ENCODE results near the gene MLLT10.

MLLT10 gene

GRCh38 chr10:21638681-21639080 lies 104.6 kb downstream of the MLLT10 start:
- no peak for DNase-seq (ENCODE audit: low read depth)

- no peak for DNase-seq (ENCODE audit: low read depth)
These were observed 114.0 kb downstream of the MLLT10 start for GRCh38 chr10:21648040-21648439.

- no peak for DNase-seq (ENCODE audit: low read depth)
These were observed 115.4 kb downstream of the MLLT10 start for GRCh38 chr10:21649454-21649872.

GRCh38 chr10:21650353-21650752 lies 116.3 kb downstream of the MLLT10 start:
- DNase-seq (ENCODE audit: low read depth), result no peak

GRCh38 chr10:21655236-21655635 lies 121.2 kb downstream of the MLLT10 start:
- no peak for DNase-seq (ENCODE audit: low read depth)

- no peak for DNase-seq (ENCODE audit: low read depth)
These were observed 121.7 kb downstream of the MLLT10 start for GRCh38 chr10:21655687-21656086.

- no peak for DNase-seq (ENCODE audit: low read depth)
These were observed 127.1 kb downstream of the MLLT10 start for GRCh38 chr10:21661087-21661486.

GRCh38 chr10:21661935-21662334 lies 127.9 kb downstream of the MLLT10 start:
- DNase-seq (ENCODE audit: low read depth), result no peak

GRCh38 chr10:21662635-21663034 lies 128.6 kb downstream of the MLLT10 start:
- no peak for DNase-seq (ENCODE audit: low read depth)

- DNase-seq (ENCODE audit: low read depth), result no peak
These were observed 134.8 kb downstream of the MLLT10 start for GRCh38 chr10:21668831-21669230.

GRCh38 chr10:21670391-21670790 lies 136.4 kb downstream of the MLLT10 start:
- DNase-seq (ENCODE audit: low read depth), result no peak

GRCh38 chr10:21673668-21674067 lies 139.6 kb downstream of the MLLT10 start:
- no peak for DNase-seq (ENCODE audit: low read depth)

GRCh38 chr10:21675157-21675796 lies 141.2 kb downstream of the MLLT10 start:
- no peak for DNase-seq (ENCODE audit: low read depth)

- no peak for DNase-seq (ENCODE audit: low read depth)
These were observed 143.5 kb downstream of the MLLT10 start for GRCh38 chr10:21677551-21677950.

GRCh38 chr10:21681156-21681555 lies 147.1 kb downstream of the MLLT10 start:
- no peak for DNase-seq (ENCODE audit: low read depth)

- no peak for DNase-seq (ENCODE audit: low read depth)
These were observed 153.4 kb downstream of the MLLT10 start for GRCh38 chr10:21687266-21688008.

GRCh38 chr10:21688009-21688332 lies 153.9 kb downstream of the MLLT10 start:
- no peak for DNase-seq (ENCODE audit: low read depth)

- DNase-seq (ENCODE audit: low read depth), result no peak
These were observed 154.8 kb downstream of the MLLT10 start for GRCh38 chr10:21688870-21689269.

GRCh38 chr10:21689881-21690280 lies 155.8 kb downstream of the MLLT10 start:
- DNase-seq (ENCODE audit: low read depth), result no peak

GRCh38 chr10:21692916-21693315 lies 158.9 kb downstream of the MLLT10 start:
- DNase-seq (ENCODE audit: low read depth), result no peak

- no peak for DNase-seq (ENCODE audit: low read depth)
These were observed 159.4 kb downstream of the MLLT10 start for GRCh38 chr10:21693418-21693817.

GRCh38 chr10:21694631-21695030 lies 160.6 kb downstream of the MLLT10 start:
- DNase-seq (ENCODE audit: low read depth), result no peak

- DNase-seq (ENCODE audit: low read depth), result no peak
These were observed 162.3 kb downstream of the MLLT10 start for GRCh38 chr10:21696302-21696701.

- DNase-seq (ENCODE audit: low read depth), result no peak
These were observed 165.5 kb downstream of the MLLT10 start for GRCh38 chr10:21699575-21699974.

All from stimulated activated CD8-positive, alpha-beta memory T cell treated with anti-CD3 and anti-CD28 coated beads, Interleukin-15, amount 100 ng/mL, for 24 hours (primary cell).